HG03060 (cell line): ENCODE results near the gene EEF2KMT.

Experiments used
- ATAC-seq: cut with Tn5 transposase; IDR thresholded peaks from one replicate; pipeline ENCODE4 v1.9.1; 2021; ENCODE audit warnings: low read depth, moderate number of reproducible peaks; ENCODE audit not compliant: unreplicated experiment

The EEF2KMT gene

DNA sequence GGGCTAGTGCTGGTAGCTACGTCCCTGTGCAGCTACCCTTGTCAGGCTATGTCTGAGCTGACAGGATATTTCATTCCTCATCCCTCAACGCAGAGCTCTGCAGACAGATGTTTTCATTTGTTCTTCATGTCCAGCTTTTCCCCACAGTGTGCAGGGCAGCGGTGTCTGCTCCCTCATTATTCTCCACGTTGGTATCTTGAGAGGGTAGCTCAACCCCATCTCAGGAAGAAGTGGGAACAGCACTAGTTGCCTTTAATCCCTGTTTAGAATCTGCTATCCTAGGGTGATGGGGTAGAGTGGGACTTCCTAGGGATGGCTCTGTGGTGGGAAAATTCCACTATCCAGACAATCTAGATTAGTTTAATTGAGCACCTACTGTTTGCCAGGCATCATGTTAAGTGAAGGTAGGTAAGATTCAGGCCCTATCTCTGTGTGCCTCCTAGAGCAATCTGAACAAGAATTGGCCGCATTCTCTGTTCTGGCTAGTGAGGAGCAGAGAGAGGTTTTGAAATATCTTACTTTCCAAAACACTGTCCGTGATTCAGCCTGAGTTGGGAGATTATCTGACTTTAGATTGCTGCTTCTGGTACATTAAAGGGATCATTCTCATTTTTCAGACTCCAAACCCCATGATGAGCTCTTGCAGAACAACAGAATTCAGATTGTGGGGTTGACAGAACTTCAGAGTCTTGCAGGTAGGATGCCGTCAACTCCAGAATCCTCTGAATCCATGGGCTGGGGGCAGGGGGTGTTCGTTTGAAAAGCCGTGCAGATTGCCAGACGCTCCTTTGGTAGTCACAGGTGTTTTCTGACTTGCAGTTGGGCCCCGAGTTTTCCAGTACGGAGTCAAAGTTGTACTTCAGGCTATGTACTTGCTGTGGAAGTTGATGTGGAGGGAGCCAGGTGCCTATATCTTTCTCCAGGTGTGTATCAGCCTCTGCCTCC lies 25.0 kb downstream of the EEF2KMT start:
- no peak for ATAC-seq

- peak; percentile 75 for ATAC-seq
Measured at GRCh38 chr16:5071681-5072333, 25.8 kb downstream of the EEF2KMT start, which contains the start of gene ALG1. Gene ALG1, plus strand, starts transcription at chr16:5071843. Its CDS starts 7 bp downstream, at chr16:5071850.

DNA sequence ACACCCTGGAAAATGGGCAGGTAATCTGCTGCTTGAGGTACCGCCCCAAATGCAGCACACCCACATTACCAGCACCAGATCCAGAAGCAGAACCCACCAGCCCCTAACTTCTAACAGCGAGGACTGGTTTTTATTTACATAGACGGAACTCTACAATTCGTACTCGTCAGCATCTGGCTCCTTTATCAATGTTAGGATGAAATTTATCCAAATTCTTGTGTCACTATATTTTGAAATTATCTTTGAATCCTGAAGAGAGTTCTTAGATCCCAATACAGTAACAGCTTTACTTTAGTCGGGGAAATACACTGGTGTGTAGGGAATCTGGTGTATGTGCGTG lies 26.3 kb downstream of the EEF2KMT start:
- no peak for ATAC-seq

DNA sequence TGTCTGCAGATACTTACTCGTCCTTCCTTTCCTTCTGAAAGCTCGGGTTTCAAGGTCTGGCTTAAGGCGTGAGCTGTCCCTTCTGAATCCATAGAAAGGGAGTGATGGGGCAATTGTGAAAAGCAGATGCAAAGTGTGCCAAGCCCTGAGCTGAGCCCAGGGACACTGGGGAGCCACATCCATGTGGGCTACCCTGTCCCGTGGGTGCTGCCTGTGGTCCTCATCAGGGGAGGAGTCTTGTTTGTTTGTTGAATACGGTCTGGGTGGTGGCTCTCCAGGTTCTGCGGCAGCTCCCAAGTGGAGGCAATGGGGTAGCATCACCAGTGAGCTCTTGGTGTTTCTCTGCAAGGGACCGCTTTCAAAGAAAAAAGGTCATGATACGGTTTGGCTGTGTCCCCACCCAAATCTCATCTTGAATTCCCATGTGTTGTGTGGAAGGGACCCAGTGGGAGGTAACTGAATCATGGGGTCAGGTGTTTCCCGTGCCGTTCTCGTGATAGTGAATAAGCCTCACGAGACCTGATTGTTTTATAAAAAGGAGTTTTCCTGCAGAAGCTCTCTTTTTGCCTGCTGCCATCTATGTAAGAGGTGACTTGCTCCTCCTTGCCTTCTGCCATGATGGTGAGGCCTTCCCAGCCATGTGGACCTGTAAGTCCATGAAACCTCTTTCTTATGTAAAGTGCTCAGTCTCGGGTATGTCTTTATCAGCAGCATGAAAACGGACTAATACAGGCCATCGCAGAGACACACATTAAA lies 27.0 kb downstream of the EEF2KMT start:
- no peak for ATAC-seq

GRCh38 chr16:5069854-5070253 lies 27.7 kb downstream of the EEF2KMT start:
- ATAC-seq, result no peak

DNA sequence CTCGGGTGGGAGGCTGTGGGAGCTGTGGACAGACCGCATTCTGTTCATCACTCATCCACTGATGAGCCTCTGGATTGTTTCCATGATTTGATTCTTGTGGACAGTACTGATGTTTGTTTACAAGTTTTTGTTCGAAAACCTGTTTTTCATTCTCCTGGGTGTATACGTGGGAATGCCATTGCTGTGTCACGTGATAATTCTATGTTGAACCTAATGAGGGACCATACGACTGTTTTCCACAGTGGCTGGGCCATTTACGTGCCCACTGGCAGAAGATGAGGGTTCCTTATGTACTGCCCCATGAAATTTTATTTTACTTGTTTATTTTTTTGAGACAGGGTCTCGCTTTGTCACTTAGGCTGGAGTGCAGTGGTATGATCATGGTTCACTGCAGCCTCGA lies 28.5 kb downstream of the EEF2KMT start:
- no peak for ATAC-seq

- ATAC-seq, result no peak
Measured at GRCh38 chr16:5066511-5066910, 31.1 kb downstream of the EEF2KMT start.

GRCh38 chr16:5065813-5066212 lies 31.8 kb downstream of the EEF2KMT start, which contains the start of gene C16orf89:
Gene C16orf89, minus strand, starts transcription at chr16:5065956. Its CDS starts 48 bp downstream, at chr16:5065908.
- no peak for ATAC-seq

- no peak for ATAC-seq
Measured at GRCh38 chr16:5065326-5065725, 32.3 kb downstream of the EEF2KMT start.

- no peak for ATAC-seq
Measured at GRCh38 chr16:5064915-5065314, 32.7 kb downstream of the EEF2KMT start.

GRCh38 chr16:5062790-5063765 lies 34.5 kb downstream of the EEF2KMT start:
- no peak for ATAC-seq

DNA sequence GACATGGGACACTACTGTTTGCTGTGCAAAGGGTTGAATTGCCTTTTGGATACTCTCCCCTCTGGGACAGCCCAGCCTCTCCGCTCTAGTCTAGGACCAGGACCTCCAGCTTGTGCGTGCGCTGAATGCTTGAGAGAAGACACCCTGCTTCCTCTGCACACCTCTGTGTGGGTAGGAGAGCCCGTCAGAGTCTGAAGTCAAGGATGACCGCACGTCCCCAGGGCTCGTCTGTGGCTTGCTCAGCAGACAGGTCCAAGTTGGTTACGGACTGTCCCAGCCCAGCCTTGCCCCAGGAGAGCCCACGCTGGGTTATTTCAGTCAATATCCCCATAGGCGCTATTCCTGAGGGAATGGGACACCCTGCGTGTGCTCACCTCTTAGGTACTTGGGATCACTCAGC lies 35.5 kb downstream of the EEF2KMT start:
- no peak for ATAC-seq

DNA sequence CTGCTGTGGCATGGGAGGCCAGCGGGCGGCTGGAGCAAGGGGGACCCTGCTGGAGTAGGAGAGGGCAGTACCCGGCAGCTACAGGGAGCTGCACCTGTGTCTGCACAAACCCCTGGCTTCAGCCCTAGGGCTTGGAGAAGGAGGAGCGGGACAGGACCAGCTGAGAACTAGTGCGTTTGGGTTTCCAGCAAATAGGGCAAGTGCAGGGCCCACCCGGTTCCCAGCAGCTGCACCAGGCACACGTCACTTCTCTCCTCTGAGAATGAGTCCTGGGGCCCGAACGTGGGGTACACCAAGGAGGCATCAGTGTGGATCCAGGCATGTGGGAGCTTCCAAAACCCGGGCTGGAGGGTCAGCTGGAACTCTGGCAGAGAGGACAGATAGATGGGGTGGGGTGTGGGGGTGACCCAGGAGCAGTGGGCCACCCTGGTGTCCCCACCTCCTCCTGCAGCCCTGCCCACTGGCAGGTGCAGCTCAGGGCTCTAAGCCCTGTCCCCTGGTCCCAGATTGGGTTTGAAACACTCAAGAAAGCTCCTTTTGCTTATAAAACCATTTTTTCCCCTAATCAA lies 37.4 kb downstream of the EEF2KMT start:
- no peak for ATAC-seq

DNA sequence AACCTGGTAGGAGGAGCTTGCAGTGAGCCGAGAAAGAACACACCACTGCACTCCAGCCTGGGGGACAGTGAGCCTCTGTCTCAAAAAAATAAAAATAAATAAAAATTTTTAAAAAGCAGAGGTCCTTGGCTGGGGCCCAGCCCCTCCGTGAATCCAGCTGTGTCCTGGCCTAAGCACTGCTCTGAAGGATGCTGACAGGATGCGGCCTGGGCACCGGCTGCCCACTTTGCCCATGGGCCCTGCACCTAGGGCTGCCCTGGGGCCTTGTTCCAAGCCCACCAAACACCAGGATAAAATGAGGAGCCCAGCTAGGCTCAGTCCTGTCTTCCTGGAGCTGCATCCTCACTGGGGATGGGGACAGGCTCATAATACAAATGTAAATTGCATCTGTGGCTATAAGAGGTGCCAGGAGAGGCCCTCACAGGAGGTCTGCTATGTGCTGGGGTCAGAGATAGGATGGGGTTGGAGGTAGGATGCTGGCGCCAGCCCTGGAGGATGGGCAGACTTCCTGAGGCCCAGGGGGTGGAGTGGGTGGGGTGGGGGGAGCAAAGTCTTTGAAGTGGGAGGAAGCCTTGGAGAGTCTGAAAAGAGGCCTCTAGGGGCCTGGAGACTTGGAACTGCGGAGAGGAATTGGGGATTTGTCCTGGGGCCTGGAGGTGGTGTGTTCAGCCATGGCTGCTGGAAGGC lies 38.1 kb downstream of the EEF2KMT start:
- no peak for ATAC-seq

DNA sequence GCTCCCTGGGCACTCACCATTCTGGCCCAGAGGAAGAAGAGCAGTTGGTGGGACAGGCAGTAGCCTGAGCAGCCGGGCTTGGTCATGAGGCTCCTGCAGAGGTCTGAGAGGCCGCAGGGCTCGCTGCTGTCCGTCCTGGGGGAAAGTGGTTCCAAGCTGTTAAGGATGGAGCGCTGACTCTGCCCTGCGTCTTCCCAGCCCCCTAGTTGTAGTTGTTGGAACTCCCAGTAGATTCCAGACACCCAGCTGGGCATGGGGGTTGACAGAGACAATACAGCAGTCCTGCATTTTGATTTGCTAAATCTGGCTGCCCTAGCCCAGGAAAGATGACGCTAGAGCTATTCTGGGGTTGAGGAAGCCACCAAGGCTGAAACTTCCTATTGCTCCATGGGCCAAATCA lies 39.1 kb downstream of the EEF2KMT start:
- ATAC-seq, result no peak

GRCh38 chr16:5056352-5056751 lies 41.2 kb downstream of the EEF2KMT start:
- ATAC-seq, result no peak

DNA sequence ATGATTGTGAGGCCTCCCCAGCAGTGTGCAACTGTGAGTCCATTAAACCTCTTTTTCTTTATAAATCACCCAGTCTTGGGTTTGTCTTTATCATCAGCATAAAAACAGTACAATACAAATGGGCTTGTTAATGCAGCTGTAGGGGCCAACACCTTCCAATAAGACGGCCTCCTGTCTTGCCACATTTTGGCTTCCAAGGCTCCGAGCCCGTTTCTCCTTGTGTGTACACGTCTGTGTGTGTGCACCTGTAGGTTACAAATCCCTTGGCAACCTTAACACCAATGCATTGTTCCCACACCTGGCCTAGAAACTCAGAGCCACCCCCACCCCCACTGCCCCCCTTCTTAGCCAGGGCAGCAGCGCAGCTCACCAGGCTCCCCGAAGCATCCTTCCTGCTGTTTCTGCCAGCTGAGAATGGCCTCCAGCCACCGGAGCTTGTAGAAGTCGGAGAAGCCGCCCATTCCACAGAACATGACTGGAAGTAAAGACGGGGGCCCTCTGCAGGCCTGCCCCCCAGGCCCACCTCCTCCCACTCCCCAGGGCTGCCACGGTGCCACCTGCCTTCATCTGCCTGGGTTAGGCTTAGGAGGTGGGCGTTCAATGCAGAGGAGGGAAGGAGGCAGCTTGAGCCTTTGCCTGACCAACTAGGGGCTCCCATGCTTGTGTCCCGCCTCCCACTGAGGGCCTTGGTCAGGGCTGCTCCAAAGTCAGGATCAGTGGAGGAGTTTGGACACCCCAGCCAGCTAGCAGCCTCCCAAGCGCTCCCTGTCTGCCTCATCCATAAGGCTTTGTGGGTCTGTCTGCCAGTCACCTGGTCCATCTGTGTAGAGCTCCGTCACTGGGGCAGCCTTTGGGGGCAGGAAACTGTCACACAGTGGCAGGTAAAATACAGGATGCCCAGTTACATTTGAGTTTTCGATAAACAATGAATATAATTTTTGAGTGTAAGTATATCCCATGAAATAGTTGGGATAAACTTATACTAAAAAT lies 42.4 kb downstream of the EEF2KMT start:
- ATAC-seq, result no peak

DNA sequence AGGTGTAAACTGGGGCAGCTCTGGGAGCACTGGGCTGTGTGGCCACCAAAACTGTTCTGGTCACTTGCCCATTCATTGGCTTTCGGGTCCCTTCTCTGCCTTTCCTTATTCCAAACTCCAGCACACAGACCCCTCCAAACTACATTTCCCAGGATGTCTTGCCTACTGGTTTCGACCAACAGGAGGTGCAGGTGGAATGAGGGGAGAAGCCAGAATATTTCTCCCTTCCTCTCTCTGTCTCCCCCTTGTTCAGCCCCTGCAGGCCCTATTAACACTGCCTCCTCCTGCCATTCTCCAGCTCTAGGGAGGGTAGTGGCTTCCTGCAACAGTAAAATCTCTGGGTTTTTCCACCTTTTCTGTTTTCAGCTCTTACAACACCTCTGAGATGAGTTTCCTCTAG lies 50.7 kb downstream of the EEF2KMT start:
- ATAC-seq, result no peak
